LHCN-M2 (cell line): Measurements from ENCODE around the gene ADGRL2. TPM values are rescaled to one million over a fixed set of nuclear protein-coding genes. Genes with fewer than 3 reads are reported as not detected.

Source experiments
- DNase-seq: peaks from one replicate; pipeline ENCODE4 v3.0.0-alpha.2; 2012; ENCODE audit warnings: low read depth
- total RNA-seq: library from RNA; depleted of rRNA; stranded (reverse); fragments of >200 nt; gene quantifications from 2 replicates; pipeline ENCODE4 v1.2.3, GENCODE V29; 2014

Gene ADGRL2
- total RNA-seq, 1 experiment from 2014 or later: 0.57 TPM

GRCh38 chr1:81982523-81982922, 181.8 kb downstream of the ADGRL2 start:
- DNase-seq: no peak

GRCh38 chr1:81989524-81989923, 188.8 kb downstream of the ADGRL2 start:
- no peak for DNase-seq

- no peak for DNase-seq
Observed at GRCh38 chr1:81990241-81990640, 189.5 kb downstream of the ADGRL2 start.

- DNase-seq: no peak
Observed at GRCh38 chr1:81998165-81998564, 197.4 kb downstream of the ADGRL2 start.

- no peak for DNase-seq
Observed at GRCh38 chr1:81999364-81999763, 198.6 kb downstream of the ADGRL2 start.

GRCh38 chr1:82000221-82000620, 199.5 kb downstream of the ADGRL2 start:
- DNase-seq: no peak

GRCh38 chr1:82001345-82001744, 200.6 kb downstream of the ADGRL2 start:
- no peak for DNase-seq

- DNase-seq: no peak
Observed at GRCh38 chr1:82007804-82008203, 207.1 kb downstream of the ADGRL2 start.

- DNase-seq: no peak
Observed at GRCh38 chr1:82013702-82014101, 213.0 kb downstream of the ADGRL2 start.

- peak; percentile 0 for DNase-seq
Observed at GRCh38 chr1:82015444-82015843, 214.7 kb downstream of the ADGRL2 start.

GRCh38 chr1:82018319-82018718, 217.6 kb downstream of the ADGRL2 start:
- no peak for DNase-seq

- no peak for DNase-seq
Observed at GRCh38 chr1:82019508-82019907, 218.8 kb downstream of the ADGRL2 start.

- no peak for DNase-seq
Observed at GRCh38 chr1:82030830-82031229, 230.1 kb downstream of the ADGRL2 start.

- no peak for DNase-seq
Observed at GRCh38 chr1:82032068-82032467, 231.3 kb downstream of the ADGRL2 start.

- no peak for DNase-seq
Observed at GRCh38 chr1:82034812-82035211, 234.1 kb downstream of the ADGRL2 start.
